Testis (tissue), 2 donors: ENCODE results near the gene PKD2L1.

Experiments
- CTCF ChIP-seq, 3 experiments: fragments of 450-650 bp in 2 of 3; fragments of 200-600 bp in 1 of 3; sonication (generic) in 1 of 3; IDR thresholded peaks; one replicate each; pipeline ENCODE4 v1.5.1; 2016 to 2019; ENCODE audit warnings: antibody characterized with exemption in 3 of 3, mild to moderate bottlenecking in 2 of 3, moderate library complexity in 1 of 3
- POLR2A ChIP-seq: fragments of 450-650 bp; IDR thresholded peaks from one replicate; pipeline ENCODE4 v1.6.1; 2017; ENCODE audit warnings: antibody characterized with exemption, mild to moderate bottlenecking, moderate library complexity

- no peak for TF ChIP-seq POLR2A
- TF ChIP-seq CTCF (IDR thresholded peaks at IDR 0.05) = no peak
Observed at GRCh38 chr10:100330079-100330478, at the start of gene PKD2L1.
